Right lobe of liver (tissue), 4 donors: ENCODE measurements around the gene GRIPAP1.

ENCODE experiments used
- CTCF ChIP-seq, 4 donors: fragments of 200-600 bp in 3 of 4; fragments of 450-650 bp in 1 of 4; IDR thresholded peaks; one replicate each; pipeline versions ENCODE4 v1.5.1 to v1.8.0; 2016 to 2022; ENCODE audit warnings: antibody characterized with exemption in 4 of 4, mild to moderate bottlenecking in 2 of 4
- POLR2A ChIP-seq: fragments of 450-650 bp; IDR thresholded peaks from one replicate; pipeline ENCODE4 v1.6.1; 2017; ENCODE audit warnings: antibody characterized with exemption, mild to moderate bottlenecking
- donor health status: DM: no; HTN: no; CAD: no.
- donor health status: DM: no; HTN: no; CAD: no.
- donor health status: DM: no; HTN: yes; CAD: no.

- TF ChIP-seq CTCF (IDR thresholded peaks at IDR 0.05) (no peak), POLR2A (no peak)
These were observed 4.6 kb downstream of the GRIPAP1 start for GRCh38 chrX:48997455-48997854.
